ENCODE results near the gene ZNF423. TPM values are rescaled to one million over a fixed set of nuclear protein-coding genes. Genes with fewer than 3 reads are reported as not detected.
"Not testable (repeated sequence)": the region's sequence is repeated elsewhere in the genome, so short reads cannot be mapped to it uniquely, and the experiment has no call there.

The ZNF423 gene
- total RNA-seq, 1 donor from 2014 or later: 7.3 TPM

DNA sequence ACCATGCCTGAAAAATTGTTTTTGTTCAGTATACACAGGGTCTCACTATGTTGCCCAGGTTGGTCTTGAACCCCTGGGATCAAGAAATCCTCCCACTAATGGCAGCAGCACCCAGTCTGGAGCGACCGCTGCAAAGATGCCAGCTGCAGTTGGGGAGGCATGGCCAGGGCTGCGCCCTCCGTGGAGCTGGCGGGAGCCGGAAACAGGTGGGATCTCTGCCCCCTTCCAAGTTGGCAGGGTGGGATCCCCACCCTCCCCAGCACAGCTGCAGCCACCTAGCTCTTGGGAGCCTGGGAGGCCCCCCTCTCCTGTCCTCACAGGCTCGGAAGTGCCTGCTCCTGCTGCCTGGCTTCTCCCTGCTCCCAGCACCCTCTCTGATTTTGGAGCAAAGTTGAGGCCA is 176.8 kb downstream of the ZNF423 start:
- DNase-seq (ENCODE audit: low spot score in 2 of 2): no peak
- FAIRE-seq: no peak

DNA sequence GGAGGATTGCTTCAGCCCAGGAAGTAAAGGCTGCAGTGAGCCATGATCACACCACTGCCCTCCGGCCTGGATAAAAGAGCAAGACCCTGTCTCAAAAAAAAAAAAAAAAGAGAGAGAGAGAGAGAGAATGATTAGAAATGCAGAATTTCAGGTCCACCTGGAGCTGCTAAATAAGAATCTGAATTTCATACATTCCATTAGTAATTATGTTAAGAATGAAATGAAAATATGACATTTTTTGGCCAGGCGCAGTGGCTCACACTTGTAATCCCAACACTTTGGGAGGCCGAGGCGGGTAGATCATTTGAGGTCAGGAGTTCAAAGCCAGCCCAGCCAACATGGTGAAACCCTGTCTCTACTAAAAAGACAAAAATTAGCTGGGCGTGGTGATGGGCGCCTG is 178.3 kb downstream of the ZNF423 start:
- FAIRE-seq; DNase-seq (ENCODE audit: low spot score in 2 of 2): not testable (repeated sequence)

DNA sequence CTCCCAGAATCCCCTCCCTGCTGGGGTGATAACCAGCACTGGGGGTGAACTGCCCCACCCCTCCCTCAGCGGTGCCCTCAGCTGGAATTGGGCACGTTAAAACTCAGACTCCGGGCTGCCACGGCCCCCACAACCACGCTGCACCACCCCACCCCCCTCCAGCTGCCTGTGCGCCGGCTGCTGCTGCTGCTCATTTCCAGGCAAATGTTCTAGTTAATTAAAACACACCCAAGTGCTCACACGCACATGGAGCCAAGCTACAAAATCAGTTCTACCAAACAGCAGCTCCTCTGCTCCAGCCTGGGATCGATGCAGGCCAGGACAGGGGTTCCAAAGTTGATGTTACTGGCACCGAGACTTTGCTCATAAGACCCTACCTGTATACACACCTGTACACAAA is 180.5 kb downstream of the ZNF423 start:
- no peak for FAIRE-seq
- DNase-seq (ENCODE audit: low spot score in 2 of 2): no peak

DNA sequence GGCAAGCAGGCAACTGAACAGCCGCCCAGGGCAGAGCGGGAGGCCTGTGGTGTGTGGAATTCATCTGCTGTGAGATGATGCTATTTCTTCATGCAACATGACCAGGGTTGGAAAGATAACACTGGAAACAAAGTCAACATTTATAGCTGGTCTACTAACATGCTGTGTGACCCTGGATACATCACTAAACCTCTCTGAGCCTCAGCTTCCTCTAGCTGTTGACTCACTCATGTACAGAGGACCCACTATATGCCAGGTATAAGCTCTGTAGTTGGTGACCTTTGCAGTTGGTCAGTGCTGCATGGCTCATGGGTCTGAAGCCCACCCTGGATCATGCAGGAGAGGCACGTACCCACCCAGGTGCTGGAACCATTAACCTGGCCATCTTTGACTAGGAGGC is 180.9 kb downstream of the ZNF423 start:
- no peak for FAIRE-seq
- no peak for DNase-seq (ENCODE audit: low spot score in 2 of 2)

DNA sequence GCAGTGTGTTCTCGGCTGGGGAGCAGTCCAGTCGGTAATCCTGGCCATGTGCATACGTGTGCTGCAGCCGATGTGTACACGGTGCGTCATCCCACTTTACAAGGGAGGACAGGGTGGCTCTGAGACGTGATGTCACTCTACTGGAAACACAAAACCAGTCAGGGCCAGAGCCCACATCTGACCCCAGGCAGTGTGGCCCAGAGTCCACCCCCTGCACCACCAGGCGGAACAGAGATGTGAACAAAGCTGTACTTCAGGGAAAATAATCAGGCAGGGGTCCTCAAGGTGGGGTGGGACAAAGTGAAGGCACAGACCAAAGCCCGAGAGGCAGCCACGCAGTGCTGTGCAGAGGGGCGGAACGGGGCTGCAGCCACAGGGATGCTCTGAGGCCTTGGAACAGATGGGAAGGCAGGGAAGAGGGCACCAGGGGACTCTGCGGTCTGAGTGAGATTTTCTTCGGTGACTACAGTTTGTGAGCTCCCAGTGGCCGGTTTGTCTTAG is 181.5 kb downstream of the ZNF423 start:
- DNase-seq (ENCODE audit: low spot score in 2 of 2) (no peak), FAIRE-seq (no peak)

DNA sequence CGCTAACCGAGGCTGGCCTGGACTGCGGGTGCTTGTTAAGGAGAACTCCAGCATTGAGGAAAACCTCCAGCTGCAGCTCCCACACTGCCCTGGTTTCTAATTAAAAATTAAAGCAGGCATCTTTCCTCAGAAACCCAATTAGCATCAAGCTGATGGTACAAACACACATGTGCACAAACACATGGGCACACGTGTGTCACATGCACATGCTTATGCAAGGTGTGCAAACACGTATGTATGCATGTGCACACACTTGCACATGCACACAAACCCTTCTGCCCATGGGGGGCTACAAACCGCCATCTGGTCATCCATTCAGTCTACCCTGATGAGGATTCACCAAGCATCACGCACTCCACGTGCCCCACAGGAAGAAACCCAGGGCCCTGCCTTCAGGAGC is 182.5 kb downstream of the ZNF423 start:
- FAIRE-seq (no peak), DNase-seq (ENCODE audit: low spot score in 2 of 2) (no peak)

DNA sequence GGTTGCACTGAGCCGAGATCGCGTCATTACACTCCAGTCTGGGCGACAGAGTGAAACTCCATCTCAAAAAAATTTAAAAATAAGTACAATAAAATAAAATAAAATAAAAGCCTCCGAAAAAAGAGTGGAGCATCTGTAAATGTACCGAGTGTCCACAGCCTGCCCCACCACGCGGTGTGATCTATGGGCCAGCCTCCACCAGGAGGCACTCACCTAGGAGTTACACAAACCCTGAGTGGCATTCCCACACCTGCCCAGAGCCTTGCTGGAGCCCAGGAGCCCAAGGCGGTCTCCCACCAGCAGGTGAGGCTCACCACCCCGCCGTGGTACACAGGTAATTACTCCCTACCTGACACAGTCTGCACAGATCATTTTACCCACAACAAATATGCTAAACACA is 183.2 kb downstream of the ZNF423 start:
- DNase-seq (ENCODE audit: low spot score in 2 of 2): no peak

DNA sequence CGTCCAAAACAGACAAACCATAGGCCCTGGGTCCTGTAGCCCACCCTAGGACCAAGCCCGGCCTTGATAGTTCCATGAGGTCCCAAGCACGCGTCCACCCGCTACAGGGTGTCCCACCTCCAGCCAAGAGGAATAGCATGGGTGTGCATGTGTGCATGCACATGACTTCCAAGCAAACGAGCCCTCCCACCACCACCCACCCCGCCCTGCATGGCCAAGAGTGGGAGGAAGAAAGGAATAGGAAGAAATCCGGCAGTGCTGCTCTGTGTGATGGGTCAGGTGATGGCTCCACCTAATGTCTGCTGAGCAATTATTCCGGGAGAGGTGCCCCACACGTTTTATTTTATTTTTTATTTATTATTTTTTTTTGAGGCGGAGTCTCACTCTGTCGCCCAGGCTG is 184.6 kb downstream of the ZNF423 start:
- DNase-seq (ENCODE audit: low spot score in 2 of 2) (no peak), FAIRE-seq (no peak)

More for the DNA sequence above, 183.2 kb downstream of the ZNF423 start:
- no peak for FAIRE-seq

DNA sequence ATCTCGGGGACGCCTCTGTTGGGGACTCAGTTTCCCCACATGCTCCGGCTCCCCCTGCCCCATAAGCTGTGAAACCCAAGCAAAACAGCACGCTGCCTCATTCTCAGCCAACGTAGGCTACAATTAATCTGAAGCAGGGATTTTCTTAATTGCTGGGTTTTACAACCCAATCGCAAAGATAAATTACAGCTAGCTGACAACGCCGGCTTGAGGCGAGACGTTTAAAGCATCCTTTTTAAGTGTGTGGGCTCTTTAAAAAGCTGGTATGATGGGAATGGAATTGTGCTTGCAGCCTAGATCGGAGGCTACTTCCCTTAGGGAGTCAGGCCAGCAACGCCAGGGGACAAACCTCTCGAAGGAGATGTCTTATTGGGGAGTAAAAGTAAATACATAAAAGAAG is 185.3 kb downstream of the ZNF423 start:
- DNase-seq (ENCODE audit: low spot score in 2 of 2) (no peak), FAIRE-seq (no peak)

DNA sequence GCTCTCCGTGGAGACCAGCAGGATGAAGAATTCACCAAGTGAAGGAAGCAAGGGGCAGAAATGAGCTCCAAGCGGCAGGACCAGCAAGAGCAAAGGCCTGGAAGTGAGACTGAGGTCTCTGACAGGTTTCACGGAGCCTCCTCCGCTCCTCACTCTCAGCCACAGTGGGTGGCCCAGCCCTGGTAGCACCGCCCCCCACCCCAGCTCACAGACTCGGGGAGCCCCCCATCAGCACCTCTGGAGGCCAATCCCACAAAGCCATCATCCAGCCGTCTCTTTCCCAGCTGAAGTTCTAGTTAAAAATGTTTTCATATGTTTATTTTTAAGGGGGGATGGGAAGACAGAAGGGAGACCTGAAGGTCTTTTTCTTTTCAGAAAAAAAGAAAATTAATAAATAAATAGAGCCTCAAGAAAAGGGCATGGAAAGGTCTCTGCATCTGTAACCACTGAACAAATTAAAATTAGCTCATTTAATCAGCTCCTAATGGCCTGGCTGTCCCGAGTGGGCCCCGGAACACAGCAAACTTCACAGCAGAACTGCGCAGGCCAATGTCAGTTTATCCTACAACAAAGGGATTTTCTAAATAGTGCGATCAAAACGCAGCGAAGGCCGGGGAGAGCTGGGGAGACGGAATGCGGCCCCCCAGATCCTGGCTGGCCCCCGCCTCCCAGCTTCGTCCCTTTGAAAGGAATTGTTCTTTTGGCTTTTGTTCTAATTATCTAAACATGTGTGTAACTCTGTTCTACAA is 190.3 kb downstream of the ZNF423 start:
- DNase-seq (ENCODE audit: low spot score in 2 of 2) (no peak), FAIRE-seq (no peak)

DNA sequence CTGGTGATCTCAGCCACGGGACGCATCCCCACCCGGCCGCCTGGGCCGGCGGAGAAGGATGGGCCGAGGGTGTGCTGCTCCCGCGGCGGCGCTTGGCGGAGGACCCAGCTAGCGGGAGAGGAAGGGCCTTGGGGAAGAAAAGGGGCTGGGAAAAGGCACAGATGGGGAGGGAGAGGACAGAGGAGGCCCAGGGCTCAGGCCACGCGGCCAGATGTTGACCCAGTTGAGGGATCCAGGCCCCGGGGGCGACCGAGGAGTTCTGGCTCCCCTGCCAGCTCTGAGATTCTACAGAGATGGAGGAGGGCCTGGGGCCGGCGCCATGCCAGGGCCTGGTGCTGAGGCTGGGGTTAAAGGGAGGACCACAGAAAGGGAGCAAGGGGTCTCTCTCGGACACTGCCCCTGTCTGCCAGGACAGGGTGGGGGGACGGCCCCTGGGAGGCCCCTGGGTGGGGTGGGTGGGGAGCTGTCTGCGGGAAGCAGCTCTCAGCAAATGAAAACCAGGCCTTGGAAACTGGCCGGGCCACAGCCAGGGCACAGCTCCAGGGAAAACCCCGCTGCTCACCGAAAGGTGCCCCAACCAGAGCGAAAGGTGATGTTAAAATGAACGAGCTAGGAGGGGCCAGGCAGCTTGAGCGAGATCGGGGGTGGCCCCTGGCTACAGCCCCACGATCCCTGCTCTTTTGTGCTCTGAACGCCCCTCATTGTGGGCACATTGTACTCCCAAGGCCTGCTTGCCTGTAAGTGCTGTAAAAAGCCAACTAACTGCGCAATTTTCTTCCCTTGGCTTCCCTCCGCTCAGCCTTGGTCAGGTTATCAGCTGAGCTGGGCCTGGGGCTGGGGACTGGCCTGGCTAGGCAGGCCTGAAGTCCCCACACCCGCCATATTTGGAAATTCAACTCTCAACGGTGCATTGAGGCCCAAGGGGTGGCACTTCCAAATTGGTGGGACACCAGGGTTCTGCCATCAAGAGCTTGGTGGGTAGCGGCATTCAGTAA is 191.4 kb downstream of the ZNF423 start:
- no peak for FAIRE-seq
- no peak for DNase-seq (ENCODE audit: low spot score in 2 of 2)

DNA sequence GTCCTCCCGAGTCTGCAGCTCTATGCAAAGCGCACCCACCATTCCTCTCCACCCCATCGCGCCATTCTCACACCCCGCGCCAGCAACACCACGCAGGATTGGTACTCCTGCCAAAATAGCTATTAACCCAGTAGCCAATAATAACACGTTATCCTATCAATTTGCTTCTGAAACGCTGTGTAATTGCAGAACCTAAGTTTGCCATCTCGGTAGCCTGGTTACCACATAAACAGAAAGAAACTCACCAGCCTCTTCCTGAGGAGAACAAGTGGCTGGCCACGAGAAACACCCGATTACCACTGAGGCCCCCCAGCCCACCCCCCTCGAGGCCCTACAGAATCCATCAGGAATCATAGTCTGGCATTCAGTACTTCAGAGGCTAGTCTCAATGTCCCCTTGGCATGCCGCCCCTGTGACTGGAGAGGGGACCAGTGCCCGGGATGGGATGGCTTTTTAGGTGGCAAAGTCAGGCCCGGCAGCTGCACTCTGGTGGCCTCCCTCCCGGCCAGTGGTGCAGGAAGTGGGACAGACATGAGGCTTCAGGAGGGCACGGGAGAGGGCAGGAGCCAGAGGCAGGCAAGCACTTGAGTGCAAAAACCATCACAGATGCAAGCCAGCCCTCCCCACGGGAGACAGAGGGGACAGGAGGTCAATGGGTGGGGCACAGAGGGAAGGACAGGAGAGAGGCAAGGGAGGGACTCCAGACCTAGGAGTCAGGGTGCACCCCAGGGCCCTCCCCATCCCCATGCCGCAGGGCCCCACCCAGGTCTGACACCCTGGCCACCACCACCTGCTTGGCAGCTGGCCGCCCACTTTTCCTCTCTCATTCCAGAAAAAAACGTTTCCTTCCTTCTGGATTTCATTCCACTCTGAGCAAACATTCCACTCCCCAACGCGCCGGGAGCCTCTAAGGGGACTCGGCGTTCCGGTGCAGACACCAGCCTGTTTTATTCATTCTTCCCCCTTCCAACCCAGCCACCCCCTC is 192.5 kb downstream of the ZNF423 start:
- no peak for FAIRE-seq

DNA sequence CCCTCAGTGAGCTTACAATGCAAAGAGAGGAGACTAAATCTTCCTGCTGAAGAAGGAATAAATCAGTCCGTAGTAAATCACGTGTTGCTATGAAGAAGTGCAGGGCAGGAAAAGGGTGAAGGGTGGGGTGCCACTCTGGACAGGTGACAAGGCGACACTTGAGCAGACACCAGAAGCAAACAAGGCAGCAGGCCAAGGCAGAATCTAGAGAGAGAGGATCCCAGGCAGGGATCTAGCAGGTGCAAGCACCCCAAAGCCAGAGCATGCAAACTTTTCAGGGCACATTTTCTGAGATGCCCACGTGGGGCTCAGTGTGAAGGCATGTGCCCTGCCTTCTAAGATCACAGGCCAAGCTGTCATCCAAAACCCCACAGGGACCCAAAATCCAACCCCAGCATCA is 193.3 kb downstream of the ZNF423 start:
- DNase-seq (ENCODE audit: low spot score in 2 of 2) (no peak), FAIRE-seq (no peak)

More for the DNA sequence above, 192.5 kb downstream of the ZNF423 start:
- DNase-seq (ENCODE audit: low spot score in 2 of 2): no peak

DNA sequence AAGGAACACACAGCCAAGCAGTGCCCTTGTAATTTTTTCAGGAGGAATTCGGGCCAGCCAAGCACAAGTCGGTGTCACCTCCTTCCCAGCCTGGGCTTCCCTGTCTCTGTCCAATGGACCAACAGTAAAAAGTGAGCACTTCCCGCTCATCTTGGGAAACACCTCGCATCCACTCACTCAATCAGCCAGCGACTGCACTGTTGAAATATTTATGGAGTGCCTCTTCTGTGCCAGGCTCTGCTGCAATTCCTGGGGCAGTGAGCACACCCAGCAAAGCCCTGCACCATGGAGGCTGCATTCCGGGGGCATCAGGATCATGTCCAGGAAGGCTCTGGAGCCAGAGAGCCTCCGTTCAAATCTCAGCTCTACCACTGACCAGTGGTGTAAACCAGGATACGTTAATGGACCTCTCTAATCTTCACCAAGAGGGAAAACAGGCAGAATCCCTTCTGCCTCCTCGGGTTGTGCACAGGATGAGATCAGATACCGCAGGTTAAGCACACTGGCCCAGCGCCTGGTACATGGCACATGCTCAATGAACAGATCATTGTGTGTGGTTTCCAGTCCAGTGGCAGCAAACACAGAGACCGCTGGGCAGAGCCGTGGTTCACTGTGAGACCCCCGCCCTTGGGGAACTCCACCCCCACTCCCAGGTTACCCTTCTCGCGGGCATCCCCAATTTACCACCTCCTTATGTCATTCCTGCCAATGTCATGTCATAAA is 194.3 kb downstream of the ZNF423 start:
- FAIRE-seq (no peak), DNase-seq (ENCODE audit: low spot score in 2 of 2) (no peak)

DNA sequence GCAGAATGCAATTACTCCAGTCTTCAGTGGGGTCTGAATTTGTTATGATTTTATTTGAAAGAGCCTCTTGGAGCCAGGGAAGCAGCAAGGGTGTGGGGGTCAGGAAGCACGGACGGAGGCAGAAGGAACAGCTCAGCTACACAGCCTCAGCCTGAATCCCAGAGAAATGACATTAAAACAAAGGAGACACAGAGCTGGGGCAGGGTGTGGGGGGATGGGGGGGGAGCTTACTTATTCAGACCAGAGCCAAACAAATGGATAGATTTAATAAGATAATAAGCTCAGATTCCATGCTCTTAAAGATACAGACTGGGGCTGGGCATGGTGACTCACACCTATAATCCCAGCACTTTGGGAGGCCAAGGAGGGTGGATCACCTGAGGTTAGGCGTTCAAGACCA is 195.3 kb downstream of the ZNF423 start:
- FAIRE-seq (no peak), DNase-seq (ENCODE audit: low spot score in 2 of 2) (no peak)

DNA sequence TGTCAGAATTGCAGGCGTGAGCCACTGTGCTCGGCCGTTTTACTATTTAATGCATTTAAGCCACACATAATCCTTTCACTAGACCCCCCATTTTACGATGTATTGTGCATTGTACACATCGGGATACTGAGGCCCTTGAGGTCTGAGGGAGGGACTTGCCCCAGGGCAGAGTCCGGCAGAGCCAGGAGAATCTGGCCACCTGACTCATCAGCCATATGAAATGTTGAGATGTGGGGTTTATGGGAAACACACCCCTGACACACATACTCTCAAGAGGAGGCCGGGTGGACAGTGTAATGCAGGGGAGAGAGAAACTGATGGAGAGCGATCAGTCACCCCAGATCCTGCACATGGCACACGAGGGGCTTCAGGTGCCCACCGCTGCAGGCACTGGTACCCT is 196.6 kb downstream of the ZNF423 start:
- FAIRE-seq (no peak), DNase-seq (ENCODE audit: low spot score in 2 of 2) (no peak)

DNA sequence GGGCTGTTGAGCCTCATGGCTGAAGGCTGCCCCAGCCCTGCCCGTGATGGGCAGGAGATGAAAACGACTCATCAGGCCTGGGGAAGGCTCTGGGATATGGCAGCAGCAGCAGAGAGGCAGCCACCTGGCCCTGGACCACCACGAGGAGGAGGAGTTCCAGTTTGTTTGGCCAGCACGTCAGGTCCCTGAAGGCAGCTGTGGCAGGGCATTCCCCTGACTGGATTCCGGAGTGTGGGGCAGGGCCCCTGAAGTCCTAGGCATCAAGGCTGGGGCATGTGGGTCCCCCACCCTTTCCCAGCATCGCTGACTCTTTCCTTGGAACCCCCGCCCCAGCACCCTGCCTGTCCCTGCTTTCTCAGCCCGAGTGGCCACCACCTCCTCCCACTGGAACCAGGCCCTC is 197.4 kb downstream of the ZNF423 start:
- FAIRE-seq: no peak

DNA sequence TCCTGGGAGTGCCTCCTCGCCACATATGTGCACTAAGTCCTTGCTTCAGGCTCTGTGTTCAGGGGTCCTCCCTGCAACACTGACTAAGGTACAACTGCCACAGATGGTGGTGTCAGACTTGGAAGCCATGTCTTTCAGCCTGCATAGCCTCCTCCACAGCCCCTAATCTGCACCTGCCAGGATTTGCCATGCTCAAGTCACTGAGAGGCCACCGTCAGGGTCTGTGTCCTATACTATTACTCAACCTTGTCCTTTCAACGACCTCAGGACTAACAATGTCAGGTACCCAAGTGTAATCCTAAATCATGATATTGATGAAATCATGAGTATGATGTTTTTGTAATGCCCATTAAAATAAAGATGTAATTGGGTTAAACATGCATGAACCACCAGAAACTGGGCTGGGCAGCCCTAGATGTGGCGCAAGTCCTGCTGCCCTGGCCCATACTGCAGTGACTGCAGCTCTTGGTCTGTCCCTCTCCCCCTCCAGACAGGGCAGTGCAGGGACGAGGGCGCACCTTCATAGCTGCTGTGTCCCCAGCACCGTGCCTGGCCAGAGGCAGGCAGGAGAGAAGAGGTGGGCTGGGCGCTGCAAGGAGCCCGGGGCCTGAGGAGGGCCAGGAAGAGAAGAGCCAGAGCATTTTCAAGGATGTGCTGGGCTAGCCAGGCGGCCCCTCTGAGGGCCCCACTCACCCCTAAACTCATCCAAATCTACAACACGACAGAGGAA is 198.0 kb downstream of the ZNF423 start:
- FAIRE-seq: no peak
- no peak for DNase-seq (ENCODE audit: low spot score in 2 of 2)

More for the DNA sequence above, 197.4 kb downstream of the ZNF423 start:
- DNase-seq (ENCODE audit: low spot score in 2 of 2): no peak

DNA sequence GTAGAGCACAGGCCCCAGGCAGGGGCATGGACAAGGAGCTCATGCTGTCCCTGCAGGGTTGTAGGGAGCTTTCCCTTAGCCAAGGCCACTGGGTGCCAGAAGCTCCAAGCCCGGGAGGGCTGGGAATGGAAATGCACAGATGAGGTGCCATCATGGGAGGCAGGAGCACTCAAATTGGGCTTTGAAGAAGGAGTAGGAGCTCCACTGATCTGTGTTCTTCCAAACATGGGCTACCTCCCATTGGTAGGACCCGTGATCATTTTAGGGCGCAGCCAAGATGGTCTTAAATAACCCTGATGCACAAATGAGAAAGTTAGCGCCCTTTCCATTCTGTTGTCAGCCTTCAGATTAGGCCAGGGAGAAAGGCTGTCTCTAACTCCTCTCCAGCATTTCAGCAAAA is 201.5 kb downstream of the ZNF423 start:
- FAIRE-seq (no peak), DNase-seq (ENCODE audit: low spot score in 2 of 2) (no peak)
